NCI-H1105 (cell line): Measurements from ENCODE around the gene SLC41A3.
"Not testable (repeated sequence)": the region's sequence is repeated elsewhere in the genome, so short reads cannot be mapped to it uniquely, and the experiment has no call there.

ENCODE experiments used
- DNase-seq: peaks from one replicate; lab custom pipeline; 2025; lab: John Stamatoyannopoulos, UW

The SLC41A3 gene

GRCh38 chr3:126106336-126107202 is 22.6 kb upstream of the SLC41A3 start:
- no peak for DNase-seq

- no peak for DNase-seq
Measured at GRCh38 chr3:126105691-126106187, 21.8 kb upstream of the SLC41A3 start.

GRCh38 chr3:126104742-126105605 is 21.1 kb upstream of the SLC41A3 start:
- DNase-seq = no peak

- DNase-seq = no peak
Measured at GRCh38 chr3:126104028-126104635, 20.2 kb upstream of the SLC41A3 start.

- DNase-seq = no peak
Measured at GRCh38 chr3:126103121-126104027, 19.4 kb upstream of the SLC41A3 start.

GRCh38 chr3:126102530-126102951 is 18.6 kb upstream of the SLC41A3 start:
- DNase-seq = no peak

GRCh38 chr3:126102011-126102410 is 18.1 kb upstream of the SLC41A3 start:
- DNase-seq = no peak

GRCh38 chr3:126101521-126101982 is 17.6 kb upstream of the SLC41A3 start:
- no peak for DNase-seq

GRCh38 chr3:126100634-126101301 is 16.8 kb upstream of the SLC41A3 start:
- no peak for DNase-seq

- no peak for DNase-seq
Measured at GRCh38 chr3:126100269-126100633, 16.3 kb upstream of the SLC41A3 start.

GRCh38 chr3:126098391-126098858 is 14.5 kb upstream of the SLC41A3 start:
- DNase-seq = no peak

GRCh38 chr3:126097801-126098200 is 13.9 kb upstream of the SLC41A3 start:
- DNase-seq = no peak

GRCh38 chr3:126096274-126096673 is 12.3 kb upstream of the SLC41A3 start:
- DNase-seq = not testable (repeated sequence)

GRCh38 chr3:126092128-126092527 is 8.2 kb upstream of the SLC41A3 start:
- not testable (repeated sequence) for DNase-seq

- no peak for DNase-seq
Measured at GRCh38 chr3:126087552-126088175, 3.7 kb upstream of the SLC41A3 start.

- no peak for DNase-seq
Measured at GRCh38 chr3:126085841-126086240, 1.9 kb upstream of the SLC41A3 start.

- no peak for DNase-seq
Measured at GRCh38 chr3:126085276-126085675, 1.4 kb upstream of the SLC41A3 start.

GRCh38 chr3:126084768-126085180 is 850 bp upstream of the SLC41A3 start:
- DNase-seq = no peak

- DNase-seq = peak; percentile 62
Measured at GRCh38 chr3:126083511-126083912, 412 bp downstream of the SLC41A3 start.

GRCh38 chr3:126083138-126083445 is 832 bp downstream of the SLC41A3 start:
- DNase-seq = no peak
